ENCODE results near the gene CDKN2AIPNL.

Gene CDKN2AIPNL

GRCh38 chr5:134456825-134457224 lies 45.1 kb upstream of the CDKN2AIPNL start:
- TF ChIP-seq, protein P1, sequence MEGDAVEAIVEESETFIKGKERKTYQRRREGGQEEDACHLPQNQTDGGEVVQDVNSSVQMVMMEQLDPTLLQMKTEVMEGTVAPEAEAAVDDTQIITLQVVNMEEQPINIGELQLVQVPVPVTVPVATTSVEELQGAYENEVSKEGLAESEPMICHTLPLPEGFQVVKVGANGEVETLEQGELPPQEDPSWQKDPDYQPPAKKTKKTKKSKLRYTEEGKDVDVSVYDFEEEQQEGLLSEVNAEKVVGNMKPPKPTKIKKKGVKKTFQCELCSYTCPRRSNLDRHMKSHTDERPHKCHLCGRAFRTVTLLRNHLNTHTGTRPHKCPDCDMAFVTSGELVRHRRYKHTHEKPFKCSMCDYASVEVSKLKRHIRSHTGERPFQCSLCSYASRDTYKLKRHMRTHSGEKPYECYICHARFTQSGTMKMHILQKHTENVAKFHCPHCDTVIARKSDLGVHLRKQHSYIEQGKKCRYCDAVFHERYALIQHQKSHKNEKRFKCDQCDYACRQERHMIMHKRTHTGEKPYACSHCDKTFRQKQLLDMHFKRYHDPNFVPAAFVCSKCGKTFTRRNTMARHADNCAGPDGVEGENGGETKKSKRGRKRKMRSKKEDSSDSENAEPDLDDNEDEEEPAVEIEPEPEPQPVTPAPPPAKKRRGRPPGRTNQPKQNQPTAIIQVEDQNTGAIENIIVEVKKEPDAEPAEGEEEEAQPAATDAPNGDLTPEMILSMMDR (conservative IDR thresholded peaks at IDR 0.05; ENCODE audit: low read depth, low read length) = no peak
- DNase-seq (ENCODE audit: low read depth) = no peak
- no peak overlapping the region for H3K4me3 ChIP-seq (ENCODE audit: low read depth, low read length)

GRCh38 chr5:134455466-134455865 lies 43.8 kb upstream of the CDKN2AIPNL start:
- TF ChIP-seq, protein P1 (conservative IDR thresholded peaks at IDR 0.05; ENCODE audit: low read depth, low read length) = no peak
- no peak for DNase-seq (ENCODE audit: low read depth)
- H3K4me3 ChIP-seq (ENCODE audit: low read depth, low read length) = no peak overlapping the region

- no peak for DNase-seq (ENCODE audit: low read depth)
- TF ChIP-seq, protein P1 (conservative IDR thresholded peaks at IDR 0.05; ENCODE audit: low read depth, low read length) = no peak
- H3K4me3 ChIP-seq (ENCODE audit: low read depth, low read length) = no peak overlapping the region
Observed at GRCh38 chr5:134453016-134453415, 41.3 kb upstream of the CDKN2AIPNL start.

DNA sequence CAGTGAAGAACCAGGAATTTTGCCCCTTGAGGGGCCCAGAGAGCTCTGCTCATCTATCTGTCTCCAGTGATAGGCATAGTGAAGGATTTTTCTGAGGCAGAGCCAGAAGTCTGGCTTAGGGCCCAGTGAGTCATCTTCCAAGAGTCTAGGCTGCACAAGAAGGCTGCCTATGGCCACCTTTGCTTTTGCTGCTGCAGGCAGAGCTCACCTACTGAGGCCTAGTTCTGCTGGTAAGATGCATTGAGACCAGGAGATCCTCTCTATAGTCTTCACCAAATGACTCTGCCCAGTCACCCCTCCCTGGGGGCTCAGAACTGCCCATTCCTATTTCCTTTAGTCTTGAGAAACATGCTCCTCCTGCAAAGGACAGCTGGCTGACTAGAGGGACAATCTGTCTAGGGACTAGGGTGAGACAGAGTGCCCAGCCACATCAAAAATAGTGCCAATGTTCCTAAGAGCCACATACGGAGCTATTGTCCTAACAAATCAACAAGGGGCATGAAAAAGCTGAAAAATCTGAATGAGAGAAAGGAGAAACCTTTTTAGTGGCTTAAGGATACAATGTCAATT lies 40.3 kb upstream of the CDKN2AIPNL start:
- H3K4me3 ChIP-seq (ENCODE audit: low read depth, low read length) = no peak overlapping the region
- TF ChIP-seq, protein P1 (conservative IDR thresholded peaks at IDR 0.05; ENCODE audit: low read depth, low read length) = no peak
- peak; percentile 88 for DNase-seq (ENCODE audit: low read depth)

- TF ChIP-seq, protein P1 (conservative IDR thresholded peaks at IDR 0.05; ENCODE audit: low read depth, low read length) = no peak
- H3K4me3 ChIP-seq (ENCODE audit: low read depth, low read length) = no peak overlapping the region
- DNase-seq (ENCODE audit: low read depth) = no peak
Observed at GRCh38 chr5:134451225-134451935, 39.7 kb upstream of the CDKN2AIPNL start.

DNA sequence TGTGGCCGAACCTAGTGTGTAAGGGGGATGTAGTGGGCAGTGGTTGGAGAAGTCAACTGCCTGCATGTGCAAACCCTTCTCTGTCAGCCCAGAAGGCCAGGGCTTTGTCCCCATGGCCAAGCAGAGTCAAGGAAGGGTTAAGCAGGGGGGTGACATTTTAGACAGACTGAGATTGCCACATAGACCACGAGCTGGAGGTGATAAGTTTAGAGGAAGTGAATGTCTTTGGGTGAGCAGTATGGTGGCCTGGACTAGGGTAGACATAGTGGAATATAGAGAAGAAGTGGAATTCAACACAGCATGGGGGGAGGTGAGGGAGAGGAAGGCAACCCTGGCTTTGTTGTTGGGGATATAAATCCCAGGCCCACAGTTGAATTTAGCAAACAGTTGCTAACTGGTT lies 38.7 kb upstream of the CDKN2AIPNL start:
- TF ChIP-seq, protein P1 (conservative IDR thresholded peaks at IDR 0.05; ENCODE audit: low read depth, low read length) = no peak
- no peak overlapping the region for H3K4me3 ChIP-seq (ENCODE audit: low read depth, low read length)
- DNase-seq (ENCODE audit: low read depth) = no peak

DNA sequence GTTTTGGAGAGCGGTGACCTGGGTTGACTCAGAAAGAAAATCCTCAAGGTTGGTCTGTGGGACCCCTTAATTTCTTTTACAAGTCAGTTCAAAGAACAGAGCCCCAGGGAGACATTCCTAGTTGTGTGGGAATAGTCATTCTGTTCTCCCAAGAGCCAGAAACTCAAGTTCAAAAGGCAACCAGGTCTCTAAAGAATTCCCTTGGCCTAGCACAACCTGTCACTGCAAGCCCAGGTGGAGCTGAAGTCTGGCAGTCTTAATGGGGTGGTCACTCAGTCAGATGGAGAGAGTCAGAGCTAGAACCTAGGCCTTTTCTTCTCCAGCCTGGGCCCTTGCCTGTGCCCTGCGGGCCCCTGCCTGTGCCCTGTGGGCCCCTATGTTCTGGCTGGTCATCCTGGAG lies 37.5 kb upstream of the CDKN2AIPNL start:
- TF ChIP-seq, protein P1 (conservative IDR thresholded peaks at IDR 0.05; ENCODE audit: low read depth, low read length) = no peak
- H3K4me3 ChIP-seq (ENCODE audit: low read depth, low read length) = no peak overlapping the region
- no peak for DNase-seq (ENCODE audit: low read depth)
